H1 (cell line): ENCODE data around the gene MSI2. TPM values are rescaled to one million over a fixed set of nuclear protein-coding genes. Genes with fewer than 3 reads are reported as not detected.

Experiments
- CTCF ChIA-PET: fragments of 300-600 bp; sonication (Branson Sonifier 250); formaldehyde crosslinking; loops from one replicate; lab custom pipeline; 2021; ENCODE audit not compliant: partially characterized antibody; lab: Charles Lee
- POLR2A ChIA-PET: fragments of 300-600 bp; sonication (Branson Sonifier 250); formaldehyde crosslinking; loops from one replicate; lab custom pipeline; 2021; ENCODE audit warnings: inconsistent platforms; ENCODE audit not compliant: partially characterized antibody; lab: Charles Lee
- DNase-seq, 2 experiments: peaks; one replicate each; pipeline versions ENCODE4 v3.0.0 to v3.0.0-alpha.2; 2010 to 2022; ENCODE audit warnings: low spot score in 2 of 2, low read depth in 1 of 2, mixed read lengths in 1 of 2
- FAIRE-seq: peaks from 2 replicates; lab custom pipeline; 2011; peaks lifted over from hg19 to GRCh38; lab: Jason Lieb, UNC
- H2AFZ ChIP-seq: 2 replicates; pipeline ENCODE4 v1.8.1; 2012; ENCODE audit warnings: low read length, inconsistent platforms
- H2AK5ac ChIP-seq: 2 replicates; pipeline ENCODE4 v1.6.1; 2013; ENCODE audit warnings: low read depth, low read length
- H2BK120ac ChIP-seq: replicated peaks from 2 replicates; pipeline ENCODE3; 2013; ENCODE audit warnings: low read depth, low read length, inconsistent platforms
- H2BK12ac ChIP-seq: 2 replicates; pipeline ENCODE4 v1.6.1; 2013; ENCODE audit warnings: low read depth, low read length
- H2BK15ac ChIP-seq: 2 replicates; pipeline ENCODE4 v1.6.1; 2013; ENCODE audit warnings: low read length
- H2BK20ac ChIP-seq: 2 replicates; pipeline ENCODE4 v1.6.1; 2013; ENCODE audit warnings: low read length
- H2BK5ac ChIP-seq: 2 replicates; pipeline ENCODE4 v1.6.1; 2013; ENCODE audit warnings: low read depth, low read length
- H3K14ac ChIP-seq: 2 replicates; pipeline ENCODE4 v1.6.1; 2013; ENCODE audit warnings: inconsistent platforms; ENCODE audit not compliant: insufficient read length
- H3K18ac ChIP-seq: 2 replicates; pipeline ENCODE4 v1.6.1; 2013; ENCODE audit warnings: low read length; ENCODE audit errors: extremely low read depth
- H3K23ac ChIP-seq: 2 replicates; pipeline ENCODE4 v1.6.1; 2013; ENCODE audit warnings: inconsistent platforms; ENCODE audit not compliant: insufficient read length
- H3K23me2 ChIP-seq: 2 replicates; pipeline ENCODE4 v1.6.1; 2013; ENCODE audit warnings: low read depth, low read length
- H3K27ac ChIP-seq: 2 replicates; pipeline ENCODE4 v1.6.1; 2011; ENCODE audit warnings: low read depth, low read length, inconsistent platforms
- H3K27me3 ChIP-seq, 4 experiments: replicated peaks in 1 of 4; 1 replicate in 1 of 4; 2 replicates in 3 of 4; pipeline versions ENCODE4 v1.6.1 to v1.8.1; 2011 to 2013; ENCODE audit warnings: low read length in 3 of 4, mild to moderate bottlenecking in 3 of 4, inconsistent platforms in 2 of 4, mixed read lengths in 2 of 4, moderate library complexity in 1 of 4; ENCODE audit not compliant: control insufficient read depth in 3 of 4, insufficient read depth in 3 of 4; ENCODE audit errors: extremely low read depth in 1 of 4
- H3K36me3 ChIP-seq, 4 experiments: 2 replicates each; pipeline versions ENCODE4 v1.6.1 to v1.8.1; 2011 to 2013; ENCODE audit warnings: mild to moderate bottlenecking in 4 of 4, low read length in 3 of 4, moderate library complexity in 2 of 4, control low read depth in 1 of 4, inconsistent platforms in 1 of 4; ENCODE audit not compliant: insufficient read depth in 4 of 4, control insufficient read depth in 2 of 4
- H3K4ac ChIP-seq: replicated peaks from 2 replicates; pipeline ENCODE3; 2013; ENCODE audit warnings: low read length, low read depth, mixed read lengths, inconsistent platforms; ENCODE audit not compliant: insufficient read length
- H3K4me1 ChIP-seq, 4 experiments: replicated peaks in 1 of 4; 1 replicate in 1 of 4; 2 replicates in 3 of 4; pipeline versions ENCODE4 v1.6.1 to v1.8.1; 2011 to 2013; ENCODE audit warnings: low read length in 3 of 4, inconsistent platforms in 2 of 4, mixed read lengths in 1 of 4; ENCODE audit not compliant: insufficient read depth in 4 of 4, control insufficient read depth in 3 of 4
- H3K4me2 ChIP-seq, 2 experiments: 2 replicates each; pipeline versions ENCODE4 v1.6.1 to v1.8.1; 2011 to 2013; ENCODE audit warnings: low read depth in 2 of 2, low read length in 2 of 2, control low read depth in 1 of 2, inconsistent platforms in 1 of 2, mild to moderate bottlenecking in 1 of 2; ENCODE audit not compliant: insufficient read depth in 1 of 2
- H3K4me3 ChIP-seq, 4 experiments: fragments of 200-600, 300-600 bp in 1 of 4; sonication (generic), shearing (Covaris generic), sonication (Bioruptor Twin) in 1 of 4; 2 replicates each; pipeline versions ENCODE4 v1.5.1 to v1.8.1; 2011 to 2016; ENCODE audit warnings: low read length in 4 of 4, low read depth in 3 of 4, control low read depth in 2 of 4, inconsistent platforms in 2 of 4, mild to moderate bottlenecking in 2 of 4, mixed read lengths in 1 of 4, moderate library complexity in 1 of 4; ENCODE audit not compliant: insufficient read depth in 2 of 4; ENCODE audit errors: extremely low read depth in 1 of 4
- H3K56ac ChIP-seq: replicated peaks from 2 replicates; pipeline ENCODE3; 2013; ENCODE audit warnings: low read depth, mild to moderate bottlenecking, mixed read lengths, low read length, inconsistent platforms; ENCODE audit not compliant: insufficient read length
- H3K79me1 ChIP-seq: 2 replicates; pipeline ENCODE4 v1.6.1; 2013; ENCODE audit warnings: low read depth, low read length, control low read depth
- H3K79me2 ChIP-seq, 2 experiments: 2 replicates each; pipeline versions ENCODE4 v1.6.1 to v1.8.1; 2012 to 2013; ENCODE audit warnings: low read length in 2 of 2, mild to moderate bottlenecking in 2 of 2, inconsistent platforms in 1 of 2; ENCODE audit not compliant: insufficient read depth in 2 of 2, control insufficient read depth in 1 of 2
- H3K9ac ChIP-seq, 4 experiments: replicated peaks in 1 of 4; 1 replicate in 1 of 4; 2 replicates in 3 of 4; pipeline versions ENCODE4 v1.6.1 to v1.8.1; 2011 to 2013; ENCODE audit warnings: low read depth in 3 of 4, low read length in 3 of 4, control low read depth in 2 of 4, mild to moderate bottlenecking in 2 of 4, moderate library complexity in 2 of 4, inconsistent platforms in 1 of 4; ENCODE audit errors: extremely low read depth in 1 of 4
- H3K9me3 ChIP-seq, 2 experiments: 2 replicates each; pipeline versions ENCODE4 v1.6.1 to v1.8.1; 2012 to 2013; ENCODE audit warnings: mild to moderate bottlenecking in 2 of 2, moderate library complexity in 2 of 2, control low read depth in 1 of 2, inconsistent platforms in 1 of 2, low read depth in 1 of 2, low read length in 1 of 2, mixed read lengths in 1 of 2; ENCODE audit not compliant: insufficient read depth in 2 of 2
- H4K20me1 ChIP-seq, 2 experiments: replicated peaks in 1 of 2; 2 replicates each; pipeline versions ENCODE3 to v1.8.1; 2011 to 2013; ENCODE audit warnings: inconsistent platforms in 2 of 2, low read length in 2 of 2, mild to moderate bottlenecking in 1 of 2; ENCODE audit not compliant: insufficient read depth in 2 of 2, control insufficient read depth in 1 of 2
- H4K5ac ChIP-seq: 2 replicates; pipeline ENCODE4 v1.6.1; 2013; ENCODE audit warnings: low read length, low read depth, mixed read lengths, inconsistent platforms; ENCODE audit not compliant: insufficient read length
- H4K8ac ChIP-seq: 2 replicates; pipeline ENCODE4 v1.8.0; 2013; ENCODE audit warnings: mild to moderate bottlenecking, moderate library complexity, low read length, inconsistent platforms; ENCODE audit not compliant: insufficient read depth; ENCODE audit errors: extremely low read depth
- H4K91ac ChIP-seq: replicated peaks from 2 replicates; pipeline ENCODE3; 2013; ENCODE audit warnings: low read length, mixed read lengths, inconsistent platforms; ENCODE audit not compliant: insufficient read length
- EP300 ChIP-seq, 2 experiments: IDR thresholded peaks; 1 replicate in 1 of 2; 2 replicates in 1 of 2; pipeline ENCODE4 v1.6.1; 2011 to 2012; ENCODE audit warnings: low read depth in 2 of 2, low read length in 2 of 2, mild to moderate bottlenecking in 2 of 2, borderline replicate concordance in 1 of 2, inconsistent platforms in 1 of 2, moderate library complexity in 1 of 2
- RAD21 ChIP-seq, 2 experiments: IDR thresholded peaks in 1 of 2; conservative IDR thresholded peaks in 1 of 2; 2 replicates each; pipeline ENCODE4 v1.6.1; 2011; ENCODE audit warnings: low read depth in 2 of 2, low read length in 2 of 2, improper control_type of control experiment in 1 of 2, inconsistent platforms in 1 of 2, mild to moderate bottlenecking in 1 of 2, moderate library complexity in 1 of 2
- polyA plus RNA-seq, 7 experiments: library from polyadenylated mRNA; depleted of rRNA in 3 of 7; stranded (reverse) in 5 of 7; unstranded in 2 of 7; fragments of >200 nt in 5 of 7; fragments of 200-250 nt in 2 of 7; gene quantifications; 1 replicate in 5 of 7; 2 replicates in 1 of 7; 4 replicates in 1 of 7; pipeline versions ENCODE4 v1.2.1 to v1.2.3, GENCODE V29; 2011 to 2013; ENCODE audit warnings: missing spikeins in 2 of 7, mixed read lengths in 2 of 7
- total RNA-seq: library from RNA; stranded (reverse); fragmentation: NEBNext Ultra II Directional; extraction: Animal tissue kit (Norgen Biotek cat#: 25700); gene quantifications from 2 replicates; pipeline ENCODE4 v1.2.1, GENCODE V29; 2021
- TF ChIP-seq, protein P1 (sequence below), 3 experiments: IDR thresholded peaks; 1 replicate in 2 of 3; 2 replicates in 1 of 3; pipeline versions ENCODE4 v1.5.1 to v1.6.1; 2011; ENCODE audit warnings: low read length in 3 of 3, mild to moderate bottlenecking in 3 of 3, inconsistent platforms in 2 of 3, low read depth in 1 of 3, moderate library complexity in 1 of 3; ENCODE audit not compliant: insufficient read depth in 1 of 3; ENCODE audit errors: control extremely low read depth in 1 of 3

MSI2 gene
- total and polyA plus RNA-seq, 2 of the 8 experiments (the other 6 are each of a cell fraction or from before 2014, with no cell fraction given): 36.7 to 80.6 TPM

DNA sequence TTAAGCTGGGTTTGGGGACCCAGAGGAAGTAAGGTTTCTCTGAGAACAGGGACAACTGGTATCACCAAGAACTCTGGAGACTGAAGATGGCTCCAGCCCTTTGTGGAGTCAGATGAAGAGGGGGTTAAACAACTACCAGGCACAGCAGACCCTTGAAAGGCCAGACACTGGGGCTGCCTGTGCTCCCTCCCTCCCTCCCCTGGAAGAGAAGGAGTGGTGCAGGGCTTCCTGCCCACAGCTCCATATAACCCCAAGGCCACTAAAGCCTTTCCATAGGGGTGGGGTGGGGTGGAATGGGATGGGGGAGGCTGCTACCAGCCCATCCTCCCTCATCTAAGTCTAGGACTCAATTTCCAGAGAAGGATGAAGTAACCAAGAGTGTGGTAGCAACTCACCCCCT lies 422.1 kb downstream of the MSI2 start:
- FAIRE-seq: no peak
- no peak overlapping the region for H3K14ac ChIP-seq
- TF ChIP-seq RAD21 (IDR thresholded peaks at IDR 0.05 in 1 of 2, conservative IDR thresholded peaks at IDR 0.05 in 1 of 2; ENCODE audit: low read depth in 2 of 2, low read length in 2 of 2) (peak in 1 of 2 experiments; percentile 33; a peak in 2 of 4 replicates), EP300 (IDR thresholded peaks at IDR 0.05; ENCODE audit: borderline replicate concordance in 1 of 2, low read depth in 2 of 2, low read length in 2 of 2) (no peak)
- TF ChIP-seq, protein P1, sequence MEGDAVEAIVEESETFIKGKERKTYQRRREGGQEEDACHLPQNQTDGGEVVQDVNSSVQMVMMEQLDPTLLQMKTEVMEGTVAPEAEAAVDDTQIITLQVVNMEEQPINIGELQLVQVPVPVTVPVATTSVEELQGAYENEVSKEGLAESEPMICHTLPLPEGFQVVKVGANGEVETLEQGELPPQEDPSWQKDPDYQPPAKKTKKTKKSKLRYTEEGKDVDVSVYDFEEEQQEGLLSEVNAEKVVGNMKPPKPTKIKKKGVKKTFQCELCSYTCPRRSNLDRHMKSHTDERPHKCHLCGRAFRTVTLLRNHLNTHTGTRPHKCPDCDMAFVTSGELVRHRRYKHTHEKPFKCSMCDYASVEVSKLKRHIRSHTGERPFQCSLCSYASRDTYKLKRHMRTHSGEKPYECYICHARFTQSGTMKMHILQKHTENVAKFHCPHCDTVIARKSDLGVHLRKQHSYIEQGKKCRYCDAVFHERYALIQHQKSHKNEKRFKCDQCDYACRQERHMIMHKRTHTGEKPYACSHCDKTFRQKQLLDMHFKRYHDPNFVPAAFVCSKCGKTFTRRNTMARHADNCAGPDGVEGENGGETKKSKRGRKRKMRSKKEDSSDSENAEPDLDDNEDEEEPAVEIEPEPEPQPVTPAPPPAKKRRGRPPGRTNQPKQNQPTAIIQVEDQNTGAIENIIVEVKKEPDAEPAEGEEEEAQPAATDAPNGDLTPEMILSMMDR (IDR thresholded peaks at IDR 0.05; ENCODE audit: control extremely low read depth in 1 of 3, insufficient read depth in 1 of 3, low read depth in 1 of 3, low read length in 3 of 3): peak in 1 of 3 experiments; percentile 12; a peak in 1 of 4 replicates
- TF ChIP-seq, all 59 proteins: peak for 2
- Histone ChIP-seq H2BK5ac (no peak overlapping the region), H2BK120ac (no peak overlapping the region), H3K4me1 (peaks cover 0 to 2% (median 0%) of the 10 kb centered on the region in 4 experiments; a peak in 2 of 7 replicates), H3K36me3 (peaks cover 0 to 3% (median 1%) of the 10 kb centered on the region in 4 experiments; a peak in 2 of 8 replicates), H3K4me2 (no peak overlapping the region), H3K18ac (no peak overlapping the region), H2AFZ (no peak overlapping the region), H3K79me1 (no peaks in the 10 kb centered on the region), H3K79me2 (no peaks in the 10 kb centered on the region), H3K27me3 (no peaks in the 10 kb centered on the region; a peak in 1 of 7 replicates), H4K20me1 (peaks cover 0 to 2% of the 10 kb centered on the region in 2 experiments), H4K91ac (no peak overlapping the region), H3K23me2 (no peaks in the 10 kb centered on the region), H2BK12ac (no peak overlapping the region), H3K27ac (no peak overlapping the region), H3K23ac (no peak overlapping the region), H2BK15ac (no peak overlapping the region), H3K9ac (no peak overlapping the region), H3K9me3 (no peaks in the 10 kb centered on the region), H3K56ac (no peak overlapping the region), H4K8ac (no peak overlapping the region), H4K5ac (no peak overlapping the region), H3K4me3 (no peak overlapping the region), H2BK20ac (no peak overlapping the region), H3K4ac (no peak overlapping the region), H2AK5ac (no peak overlapping the region)
- peak in 1 of 2 experiments; percentile 39 for DNase-seq
- POLR2A ChIA-PET: no interaction called here
- CTCF ChIA-PET: interaction anchor here (0.6 to 2.5 kb wide), 15 partner anchors 21 to 548 kb away, joined by 3 to 7 read pairs (median 3); no protein-coding TSS in a partner anchor
